ENCODE data around the gene TRMT2A.

- TF ChIP-seq CTCF (optimal IDR thresholded peaks at IDR 0.05 in 1 of 3, IDR thresholded peaks at IDR 0.05 in 1 of 3, conservative IDR thresholded peaks at IDR 0.05 in 1 of 3; ENCODE audit: extremely low read depth in 1 of 3, insufficient read depth in 2 of 3, low read length in 3 of 3), result no peak
- TF ChIP-seq EZH2 (IDR thresholded peaks at IDR 0.05; ENCODE audit: low read length), result no peak
Measured at GRCh38 chr22:20064545-20065262, 52.3 kb downstream of the TRMT2A start.

All from keratinocyte (primary cell).